HL-60 (cell line): ENCODE data around the gene RMND5B.

Experiments
- DNase-seq, 2 experiments: peaks; one replicate each; pipeline ENCODE4 v3.0.0-alpha.2; 2010 to 2020; ENCODE audit warnings: low read depth in 1 of 2, low spot score in 1 of 2
- H3K27ac ChIP-seq: fragments of 250-450 bp; sonication (Bioruptor Pico); replicated peaks from 2 replicates; pipeline ENCODE4 v1.5.1; 2020; ENCODE audit warnings: mild to moderate bottlenecking, moderate library complexity
- H3K27me3 ChIP-seq: fragments of 250-450 bp; sonication (Bioruptor Pico); 2 replicates; pipeline ENCODE4 v1.5.1; 2021; ENCODE audit warnings: mild to moderate bottlenecking, moderate library complexity; ENCODE audit not compliant: insufficient read depth, poor library complexity, severe bottlenecking
- H3K4me3 ChIP-seq: replicated peaks from 2 replicates; pipeline ENCODE4 v1.5.1; 2011; ENCODE audit warnings: mild to moderate bottlenecking, control low read depth, low read length; ENCODE audit not compliant: insufficient read depth
- CTCF ChIP-seq: IDR thresholded peaks from one replicate; pipeline ENCODE4 v1.5.1; 2011; ENCODE audit warnings: low read length, control low read depth, inconsistent platforms; ENCODE audit not compliant: insufficient read depth
- GABPA ChIP-seq: IDR thresholded peaks from 2 replicates; pipeline ENCODE4 v1.6.1; 2012; ENCODE audit warnings: low read depth
- POLR2AphosphoS5 ChIP-seq: IDR thresholded peaks from 2 replicates; pipeline ENCODE4 v1.6.1; 2012; ENCODE audit warnings: low read depth
- REST ChIP-seq: IDR thresholded peaks from 2 replicates; pipeline ENCODE4 v1.6.1; 2012; ENCODE audit warnings: low read depth; ENCODE audit not compliant: insufficient replicate concordance
- SPI1 ChIP-seq: IDR thresholded peaks from 2 replicates; pipeline ENCODE4 v1.6.1; 2012; ENCODE audit warnings: low read depth, mild to moderate bottlenecking, borderline replicate concordance

Gene RMND5B

GRCh38 chr5:178108446-178108845 lies 22.4 kb upstream of the RMND5B start:
- no peak overlapping the region for H3K4me3 ChIP-seq
- no peak overlapping the region for H3K27ac ChIP-seq
- DNase-seq = no peak
- TF ChIP-seq SPI1 = no peak
- no peak for TF ChIP-seq CTCF
- no peak for TF ChIP-seq POLR2AphosphoS5
- TF ChIP-seq GABPA = no peak
- no peak for TF ChIP-seq REST
- H3K27me3 ChIP-seq = peaks cover 14% of the 10 kb centered on the region

GRCh38 chr5:178108966-178109365 lies 21.8 kb upstream of the RMND5B start:
- peaks cover 18% of the 10 kb centered on the region for H3K27me3 ChIP-seq
- TF ChIP-seq SPI1 (peak; percentile 50; the same call in 1 of the 2 replicates), GABPA (no peak), CTCF (no peak), REST (no peak), POLR2AphosphoS5 (no peak)
- no peak for DNase-seq
- no peak overlapping the region for H3K27ac ChIP-seq
- H3K4me3 ChIP-seq = no peak overlapping the region

- TF ChIP-seq SPI1 (no peak), POLR2AphosphoS5 (no peak)
- peaks cover 32% of the 10 kb centered on the region for H3K27me3 ChIP-seq
These were observed 20.3 kb upstream of the RMND5B start for GRCh38 chr5:178110511-178110910.

GRCh38 chr5:178111925-178112324 lies 18.9 kb upstream of the RMND5B start:
- no peak overlapping the region for H3K4me3 ChIP-seq
- peaks cover 46% of the 10 kb centered on the region for H3K27me3 ChIP-seq
- no peak for TF ChIP-seq GABPA
- no peak for TF ChIP-seq REST
- no peak for TF ChIP-seq CTCF
- no peak for TF ChIP-seq SPI1
- TF ChIP-seq POLR2AphosphoS5 = no peak
- no peak overlapping the region for H3K27ac ChIP-seq
- DNase-seq = no peak

More at GRCh38 chr5:178110511-178110910, 20.3 kb upstream of the RMND5B start:
- no peak for DNase-seq
- Histone ChIP-seq H3K4me3 (no peak overlapping the region), H3K27ac (no peak overlapping the region)
